Limb (tissue), 2 donors: ENCODE data around the gene DNASE1L1.
A peak's percentile ranks its signal among the peaks of the same experiment; 100 is the strongest.

Source experiments
- DNase-seq, 2 donors: peaks; one replicate each; pipeline ENCODE4 v3.0.0-alpha.2; 2016; ENCODE audit errors: extremely low spot score in 2 of 2

DNASE1L1 gene, protein sequence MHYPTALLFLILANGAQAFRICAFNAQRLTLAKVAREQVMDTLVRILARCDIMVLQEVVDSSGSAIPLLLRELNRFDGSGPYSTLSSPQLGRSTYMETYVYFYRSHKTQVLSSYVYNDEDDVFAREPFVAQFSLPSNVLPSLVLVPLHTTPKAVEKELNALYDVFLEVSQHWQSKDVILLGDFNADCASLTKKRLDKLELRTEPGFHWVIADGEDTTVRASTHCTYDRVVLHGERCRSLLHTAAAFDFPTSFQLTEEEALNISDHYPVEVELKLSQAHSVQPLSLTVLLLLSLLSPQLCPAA

DNA sequence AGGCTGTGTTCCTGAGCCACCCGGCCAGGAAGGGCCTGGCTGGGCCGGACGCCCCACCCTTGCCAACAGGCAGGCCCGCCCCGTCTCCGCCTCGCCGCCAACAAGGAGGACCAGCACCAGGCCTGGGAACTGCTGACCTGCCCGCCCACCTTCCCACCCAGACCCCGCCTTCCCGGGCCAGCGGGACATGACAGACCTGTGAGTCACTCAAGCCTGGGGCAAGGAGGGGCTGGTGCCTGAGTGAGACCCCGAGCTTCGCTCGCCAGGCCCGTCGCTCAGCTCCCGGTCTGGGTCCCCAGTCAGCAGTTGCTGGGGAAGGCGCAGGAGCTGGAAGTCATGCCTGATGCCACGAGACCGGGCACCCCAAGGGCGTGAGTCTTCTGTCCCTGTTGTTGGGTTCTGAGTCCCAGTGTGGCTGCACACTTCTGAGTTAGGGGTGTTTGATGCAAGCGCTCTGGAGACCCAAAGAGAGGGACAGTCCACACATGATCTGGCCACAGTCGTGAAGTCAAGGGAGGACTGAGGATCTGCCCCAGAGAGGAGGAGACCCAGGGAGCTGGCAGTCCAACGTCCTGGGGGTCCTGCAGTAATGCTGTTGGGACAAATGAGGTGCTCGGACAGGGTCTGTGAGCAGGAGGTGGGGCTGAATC lies at the start of gene DNASE1L1:
Gene DNASE1L1, minus strand, starts transcription at position 33 of the 650 bp plus-strand sequence. CDS start 3,686 bp downstream, outside the sequence.
- DNase-seq: peak in 1 of 2 donors; percentile 47

DNA sequence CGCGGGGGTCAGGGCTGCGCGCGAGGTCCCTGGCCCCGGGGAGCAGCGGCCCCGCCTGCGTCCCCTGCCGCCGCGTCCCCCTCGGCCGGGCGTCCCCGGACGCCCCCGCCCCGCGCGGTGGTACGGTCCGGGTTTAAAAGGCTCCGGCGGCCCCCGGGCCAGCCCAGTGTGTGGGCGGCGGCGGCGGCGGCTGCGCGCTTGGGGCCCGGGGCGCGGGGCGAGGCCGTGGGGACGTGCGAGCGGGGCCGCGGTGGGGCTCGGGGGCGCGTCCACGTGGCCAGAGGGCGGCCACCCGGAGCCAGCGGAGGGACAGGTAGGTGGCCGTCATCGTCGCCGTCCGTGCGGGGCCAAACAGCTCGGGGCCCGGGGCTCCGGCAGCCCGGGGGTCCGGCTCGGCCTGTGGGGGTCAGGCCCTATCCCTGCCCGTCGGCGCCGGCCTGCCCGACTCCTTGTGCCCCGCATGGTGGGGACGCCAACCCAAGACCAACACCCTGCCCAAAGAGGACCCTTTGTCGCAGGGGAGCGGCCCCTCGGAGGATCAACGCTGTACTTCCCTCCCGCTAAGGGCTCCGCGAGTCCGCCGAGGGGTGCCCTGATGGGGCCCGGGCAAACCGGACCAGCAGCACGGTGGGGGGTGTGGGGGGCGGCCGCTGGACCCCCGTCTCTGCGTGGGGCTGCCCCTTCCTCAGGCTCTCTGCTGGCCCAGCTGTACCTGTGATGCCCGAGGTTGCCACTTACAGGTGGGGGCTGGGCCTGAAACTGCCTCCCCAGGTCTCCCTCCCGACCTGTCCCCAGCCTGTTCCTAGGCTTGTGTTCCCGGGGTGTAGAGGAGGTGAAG lies 49.3 kb upstream of the DNASE1L1 start, which contains the start of gene PLXNA3:
Gene PLXNA3, plus strand, starts transcription at position 166 of the 838 bp plus-strand sequence. CDS start 1,903 bp downstream, outside the sequence.
- peak in 1 of 2 donors; percentile 74 for DNase-seq

DNA sequence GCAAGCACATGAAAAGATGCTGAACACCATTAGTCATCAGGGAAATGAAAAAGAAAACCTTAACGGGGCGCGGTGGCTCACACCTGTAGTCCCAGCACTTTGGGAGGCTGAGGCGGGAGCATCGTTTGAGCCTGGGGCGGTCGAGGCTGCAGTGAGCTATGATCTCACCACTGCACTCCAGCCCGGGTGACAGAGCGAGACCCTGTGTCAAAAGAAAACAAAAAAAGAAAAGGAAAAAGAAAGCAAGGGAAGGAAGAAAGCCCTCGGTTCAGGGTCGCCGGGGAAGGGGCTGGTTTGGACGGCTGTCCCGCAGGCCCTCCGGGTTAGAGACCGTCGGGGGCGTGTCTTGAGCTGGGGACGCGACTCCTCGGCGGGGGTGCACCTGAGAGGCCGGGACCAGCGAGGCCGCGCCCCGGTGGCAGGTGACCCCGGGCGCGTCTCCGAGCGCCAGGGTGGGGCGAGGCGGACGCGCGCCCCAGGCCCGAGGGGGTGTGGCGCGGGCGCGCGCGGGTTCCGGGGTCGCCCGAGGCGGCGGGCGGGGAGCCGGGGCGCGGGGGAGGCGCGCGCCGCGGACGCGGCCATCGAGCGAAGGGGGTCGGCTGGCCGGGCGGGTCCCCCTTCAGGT lies 48.5 kb upstream of the DNASE1L1 start:
- DNase-seq: no peak

DNA sequence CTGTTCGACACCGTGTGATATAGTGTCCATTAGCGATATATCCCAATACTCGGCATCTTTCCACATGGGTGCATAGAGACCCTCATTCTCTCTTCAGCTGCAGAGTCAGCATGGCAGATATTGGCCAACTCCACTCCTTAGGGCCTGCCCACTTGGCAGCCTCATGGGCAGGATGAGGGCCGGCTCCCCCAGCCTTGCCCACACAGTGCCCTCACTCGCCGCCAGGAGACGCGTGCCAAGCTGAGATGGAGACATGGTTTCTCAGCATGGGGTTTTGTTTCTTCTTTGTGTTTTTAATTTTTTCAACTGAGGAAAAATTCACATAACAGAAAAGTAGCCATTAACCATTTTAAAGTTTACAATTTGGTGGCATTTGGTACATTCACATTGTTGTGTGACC lies 43.8 kb upstream of the DNASE1L1 start:
- no peak for DNase-seq

DNA sequence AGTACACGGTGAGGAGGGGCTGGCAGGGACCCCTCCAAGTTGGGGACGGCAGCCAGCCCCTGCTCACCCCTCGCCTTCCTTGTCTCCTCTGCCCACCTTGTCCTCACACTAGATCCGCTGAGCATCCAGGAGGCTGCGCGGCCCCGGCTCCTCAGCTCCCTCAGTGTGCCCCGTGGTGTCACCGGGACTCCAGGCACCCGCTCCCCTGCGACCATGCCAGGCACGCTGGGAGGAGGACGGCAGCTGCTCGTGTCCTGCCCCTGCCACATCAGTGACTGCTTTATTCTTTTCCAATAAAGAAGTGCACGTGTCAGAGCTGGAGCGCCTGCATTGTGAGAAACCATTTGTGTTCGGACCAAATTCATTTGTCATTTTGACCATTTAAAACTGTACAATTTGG lies 41.3 kb upstream of the DNASE1L1 start:
- no peak for DNase-seq

DNA sequence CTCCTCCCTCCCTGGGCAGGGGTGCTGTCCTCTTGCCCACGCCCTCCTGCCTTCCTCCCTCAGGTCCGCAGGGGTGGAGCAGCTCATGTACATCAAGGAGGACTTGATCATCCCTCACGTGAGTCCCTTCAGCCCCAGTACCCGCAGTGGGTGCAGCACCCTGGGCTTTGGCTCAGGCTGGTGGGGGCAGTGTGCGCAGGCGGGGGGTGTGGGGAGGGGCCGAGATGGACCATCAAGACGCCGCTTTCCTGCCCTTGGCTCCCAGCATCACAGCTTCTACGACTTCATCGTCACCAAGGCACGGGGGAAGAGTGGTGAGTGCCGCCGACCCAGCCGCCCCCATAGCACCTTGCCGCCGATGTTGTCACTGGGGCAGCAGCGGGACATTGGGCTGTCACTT lies 40.6 kb upstream of the DNASE1L1 start:
- DNase-seq: no peak

DNA sequence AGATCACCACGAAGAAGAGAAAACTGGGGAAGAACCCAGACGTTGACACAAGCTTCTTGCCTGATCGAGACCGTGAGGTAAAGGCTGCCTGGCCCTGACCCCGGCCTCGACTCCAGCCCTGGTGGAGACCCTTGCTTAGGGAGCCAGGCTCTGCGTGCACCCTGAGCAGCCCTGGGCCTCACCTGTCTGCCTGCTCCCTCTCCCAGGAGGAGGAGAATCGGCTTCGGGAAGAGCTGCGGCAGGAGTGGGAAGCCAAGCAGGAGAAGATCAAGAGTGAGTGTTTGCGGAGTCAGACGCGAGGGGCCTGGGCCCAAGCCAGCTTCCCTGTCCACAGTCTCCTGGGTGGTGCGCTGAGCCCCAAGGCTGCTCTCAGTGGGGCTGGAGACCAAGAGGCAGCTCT lies 39.4 kb upstream of the DNASE1L1 start:
- DNase-seq: no peak

DNA sequence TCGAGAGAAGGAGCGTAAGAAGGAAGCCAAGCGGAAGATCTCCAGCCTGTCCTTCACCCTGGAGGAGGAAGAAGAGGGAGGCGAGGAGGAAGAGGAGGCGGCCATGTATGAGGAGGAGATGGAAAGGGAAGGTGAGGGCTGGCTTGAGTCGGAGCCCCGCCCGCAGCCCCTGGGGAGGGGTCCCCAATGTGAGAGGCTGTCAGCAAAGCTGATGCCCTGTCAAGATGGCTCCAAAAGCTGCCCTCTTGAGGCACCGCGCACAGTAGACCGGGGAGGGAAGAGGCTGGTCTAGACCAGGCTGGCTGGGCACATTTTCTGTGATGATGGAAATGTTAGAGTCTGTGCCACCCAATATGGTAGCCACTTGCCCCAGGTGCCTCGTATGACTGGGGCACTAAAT lies 37.4 kb upstream of the DNASE1L1 start:
- DNase-seq: no peak

DNA sequence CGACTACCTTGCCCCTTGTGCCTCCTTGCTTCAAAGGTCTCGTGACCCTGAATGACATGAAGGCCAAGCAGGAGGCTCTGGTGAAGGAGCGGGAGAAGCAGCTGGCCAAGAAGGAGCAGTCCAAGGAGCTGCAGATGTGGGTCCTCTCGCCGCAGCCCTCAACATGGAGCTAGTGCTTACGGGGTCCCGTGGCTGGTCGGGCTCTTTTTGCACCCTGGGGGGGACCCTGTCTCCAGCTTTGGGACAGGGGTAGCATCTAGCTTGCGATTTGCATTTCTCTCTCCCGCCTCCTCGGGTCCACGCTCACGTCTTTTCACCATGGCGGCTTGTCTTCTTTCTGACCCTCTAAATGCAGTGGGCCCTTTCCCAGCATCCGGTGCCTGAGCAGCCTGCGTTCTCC lies 36.7 kb upstream of the DNASE1L1 start:
- no peak for DNase-seq

DNA sequence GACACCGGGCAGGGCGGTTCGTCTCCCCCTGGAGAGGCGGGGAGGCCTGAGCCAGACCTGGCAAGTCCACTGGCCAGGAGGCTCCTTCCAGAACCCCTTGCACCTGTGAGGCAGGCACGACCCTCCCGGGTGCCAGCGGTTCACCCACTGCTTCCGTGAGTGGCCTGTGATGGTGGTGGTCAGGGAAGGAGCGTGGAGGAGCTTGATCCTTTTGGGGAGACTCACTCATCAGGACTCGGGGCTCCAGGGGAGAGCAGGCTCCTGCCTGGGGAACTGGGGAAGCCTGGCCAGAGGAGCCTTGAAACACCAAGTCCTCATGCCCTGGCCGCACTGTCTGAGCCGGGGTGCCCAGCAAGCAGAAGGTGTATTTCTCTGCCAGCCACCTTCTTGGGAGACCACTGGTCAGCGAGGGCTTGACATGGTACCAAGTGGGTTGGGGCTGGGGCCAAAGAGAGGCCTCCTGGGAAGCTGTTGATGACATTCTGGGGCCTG lies 35.7 kb upstream of the DNASE1L1 start:
- no peak for DNase-seq

DNA sequence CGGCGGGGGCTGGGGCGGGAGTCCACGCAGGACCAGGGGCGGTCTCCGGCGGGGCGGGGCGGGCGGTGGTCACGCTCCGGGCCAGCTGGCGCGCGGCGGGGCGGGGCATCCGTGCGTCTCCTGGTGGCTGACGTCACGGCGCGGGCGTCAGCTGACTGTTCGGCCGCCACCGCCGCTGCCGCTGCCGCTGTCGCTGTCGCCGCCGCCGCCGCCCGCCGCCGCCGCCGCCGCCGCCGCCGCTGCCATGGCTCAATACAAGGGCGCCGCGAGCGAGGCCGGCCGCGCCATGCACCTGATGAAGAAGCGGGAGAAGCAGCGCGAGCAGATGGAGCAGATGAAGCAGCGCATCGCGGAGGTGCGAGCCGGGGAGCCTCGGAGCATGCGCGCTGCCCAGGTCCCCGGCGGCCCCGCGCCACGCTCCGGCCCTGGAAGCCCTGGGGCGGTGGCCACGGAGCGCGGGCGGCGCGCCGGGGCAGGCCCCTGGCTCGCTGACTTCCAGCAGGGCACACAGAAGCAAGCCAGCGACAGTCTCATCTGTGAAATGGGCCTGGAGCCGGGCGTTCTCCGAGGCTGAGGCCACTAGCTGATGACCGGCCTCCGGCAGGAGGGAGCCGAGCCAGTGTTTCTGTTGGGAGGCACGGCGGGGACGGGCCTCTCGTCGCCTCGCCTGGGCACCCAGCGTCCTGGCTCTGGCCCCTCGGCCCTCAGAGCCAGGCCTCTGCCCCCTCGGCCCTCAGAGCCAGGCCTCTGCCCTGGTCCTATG lies 35.1 kb upstream of the DNASE1L1 start, which contains the start of gene FAM50A:
Gene FAM50A, plus strand, starts transcription at position 150 of the 763 bp plus-strand sequence. Its CDS starts 95 bp downstream, at position 245.
- DNase-seq: peak; percentile 67 to 82

DNA sequence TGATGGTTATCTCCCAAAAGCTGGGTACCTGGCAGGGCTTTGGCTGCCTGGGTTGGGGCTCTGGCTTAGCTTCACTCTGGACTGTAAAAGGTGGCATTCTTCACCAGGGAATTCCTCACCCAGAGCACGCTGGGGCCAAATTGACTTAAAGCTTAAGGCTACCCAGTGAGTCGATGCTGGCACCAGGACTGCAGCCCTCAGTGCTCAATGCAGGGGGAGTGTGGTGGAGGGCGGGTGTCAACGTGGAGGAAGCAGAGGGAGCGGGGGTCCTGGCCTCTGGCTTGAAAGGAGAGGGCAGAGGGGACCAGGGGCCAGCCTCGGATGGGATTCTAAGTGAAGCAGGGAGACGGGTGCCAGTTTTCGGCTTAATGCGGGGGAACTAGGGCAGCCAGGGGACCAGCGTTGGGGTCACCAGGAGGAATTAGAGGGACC lies 34.4 kb upstream of the DNASE1L1 start:
- DNase-seq: no peak

DNA sequence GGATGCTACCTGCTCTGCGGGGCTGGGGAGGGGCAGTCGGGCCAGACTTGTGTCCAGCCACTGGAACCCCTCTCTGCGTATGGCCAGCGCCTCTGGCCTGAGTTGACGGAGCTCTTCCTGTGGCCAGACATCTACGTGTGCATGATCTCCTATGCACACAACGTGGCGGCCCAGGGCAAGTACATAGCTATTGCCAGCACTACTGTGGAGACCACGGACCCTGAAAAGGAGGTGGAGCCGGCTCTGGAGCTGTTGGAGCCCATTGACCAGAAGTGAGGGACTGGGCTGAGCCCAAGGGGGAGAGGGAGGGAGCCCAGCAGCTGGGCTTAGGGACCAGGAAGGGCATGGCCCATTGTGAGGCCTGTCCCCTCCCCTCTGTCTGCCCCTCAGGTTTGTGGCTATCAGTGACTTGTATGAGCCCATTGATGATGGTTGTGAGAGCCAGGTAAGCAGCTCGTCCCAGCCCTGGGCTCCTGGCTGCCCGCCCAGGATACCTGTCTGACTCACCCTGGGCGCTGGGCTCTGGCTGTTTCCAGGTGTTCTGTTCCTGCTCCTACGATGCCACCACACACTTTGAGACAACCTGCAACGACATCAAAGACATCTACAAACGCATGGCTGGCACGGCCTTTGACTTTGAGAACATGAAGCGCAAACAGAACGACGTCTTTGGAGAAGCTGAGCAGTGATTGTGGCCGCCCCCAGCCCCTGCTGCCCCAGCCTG lies 33.1 kb upstream of the DNASE1L1 start:
- no peak for DNase-seq

DNA sequence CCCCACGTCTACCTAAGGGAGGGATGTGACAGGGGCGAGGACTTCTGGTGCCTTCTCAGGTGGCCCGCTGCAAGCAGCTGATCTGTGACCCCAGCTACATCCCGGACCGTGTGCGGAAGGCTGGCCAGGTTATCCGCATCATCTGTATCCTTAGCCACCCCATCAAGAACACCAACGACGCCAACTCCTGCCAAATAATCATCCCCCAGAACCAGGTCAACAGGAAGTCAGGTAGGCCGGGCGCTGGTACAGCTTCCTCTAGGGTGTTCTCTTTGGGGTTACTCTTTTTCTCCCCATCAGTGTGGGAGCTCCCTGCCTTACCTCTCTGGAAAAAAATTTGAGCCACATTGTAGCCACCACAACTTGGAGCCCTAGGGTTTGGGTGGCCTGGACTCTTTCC lies 32.5 kb upstream of the DNASE1L1 start:
- DNase-seq: no peak

DNA sequence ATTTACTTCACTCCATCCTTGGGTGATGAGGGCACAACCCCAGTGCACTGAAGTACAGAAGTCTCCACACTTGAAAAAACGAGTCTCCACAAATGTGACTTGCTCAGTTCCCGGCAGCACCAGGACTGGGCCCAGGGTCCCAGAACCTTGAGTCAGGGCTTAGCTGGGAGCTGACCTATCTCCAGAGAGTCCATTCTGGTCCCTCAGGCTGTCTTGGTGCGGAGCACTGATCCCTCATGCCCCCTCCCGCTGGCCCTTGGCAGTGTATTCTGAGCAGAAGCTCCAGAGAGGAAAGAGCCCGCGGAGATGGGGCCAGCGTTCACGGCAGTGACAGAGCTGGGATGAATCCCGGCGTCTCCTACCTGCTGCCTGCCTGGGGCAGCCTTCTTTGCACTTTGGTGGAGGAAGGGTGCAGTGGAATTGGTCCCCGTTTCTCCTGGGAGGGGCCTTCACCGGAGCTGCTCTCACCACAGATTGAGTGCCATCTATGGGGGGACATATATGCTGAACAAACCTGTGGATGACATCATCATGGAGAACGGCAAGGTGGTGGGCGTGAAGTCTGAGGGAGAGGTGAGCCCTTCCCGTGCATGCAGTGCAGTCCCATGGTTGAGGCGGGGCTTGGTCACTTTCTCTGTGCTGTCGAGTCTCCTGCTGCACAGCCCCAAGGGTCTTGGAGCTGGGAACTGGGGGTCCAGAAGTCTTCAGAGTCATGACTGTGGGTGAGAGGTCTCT lies 31.7 kb upstream of the DNASE1L1 start:
- DNase-seq: no peak

DNA sequence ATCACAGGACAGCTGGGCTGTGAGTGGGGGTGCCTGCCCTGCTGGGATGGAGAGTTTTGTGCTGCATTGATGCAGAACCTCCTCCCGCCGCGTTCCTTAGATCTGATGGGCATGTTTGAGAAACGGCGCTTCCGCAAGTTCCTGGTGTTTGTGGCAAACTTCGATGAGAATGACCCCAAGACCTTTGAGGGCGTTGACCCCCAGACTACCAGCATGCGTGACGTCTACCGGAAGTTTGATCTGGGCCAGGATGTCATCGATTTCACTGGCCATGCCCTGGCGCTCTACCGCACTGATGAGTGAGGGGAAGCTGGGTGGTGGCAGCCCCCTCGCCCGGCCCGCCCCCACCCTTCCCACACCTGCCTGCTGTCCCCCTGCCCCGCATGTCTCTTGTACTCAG lies 30.8 kb upstream of the DNASE1L1 start:
- no peak for DNase-seq

DNA sequence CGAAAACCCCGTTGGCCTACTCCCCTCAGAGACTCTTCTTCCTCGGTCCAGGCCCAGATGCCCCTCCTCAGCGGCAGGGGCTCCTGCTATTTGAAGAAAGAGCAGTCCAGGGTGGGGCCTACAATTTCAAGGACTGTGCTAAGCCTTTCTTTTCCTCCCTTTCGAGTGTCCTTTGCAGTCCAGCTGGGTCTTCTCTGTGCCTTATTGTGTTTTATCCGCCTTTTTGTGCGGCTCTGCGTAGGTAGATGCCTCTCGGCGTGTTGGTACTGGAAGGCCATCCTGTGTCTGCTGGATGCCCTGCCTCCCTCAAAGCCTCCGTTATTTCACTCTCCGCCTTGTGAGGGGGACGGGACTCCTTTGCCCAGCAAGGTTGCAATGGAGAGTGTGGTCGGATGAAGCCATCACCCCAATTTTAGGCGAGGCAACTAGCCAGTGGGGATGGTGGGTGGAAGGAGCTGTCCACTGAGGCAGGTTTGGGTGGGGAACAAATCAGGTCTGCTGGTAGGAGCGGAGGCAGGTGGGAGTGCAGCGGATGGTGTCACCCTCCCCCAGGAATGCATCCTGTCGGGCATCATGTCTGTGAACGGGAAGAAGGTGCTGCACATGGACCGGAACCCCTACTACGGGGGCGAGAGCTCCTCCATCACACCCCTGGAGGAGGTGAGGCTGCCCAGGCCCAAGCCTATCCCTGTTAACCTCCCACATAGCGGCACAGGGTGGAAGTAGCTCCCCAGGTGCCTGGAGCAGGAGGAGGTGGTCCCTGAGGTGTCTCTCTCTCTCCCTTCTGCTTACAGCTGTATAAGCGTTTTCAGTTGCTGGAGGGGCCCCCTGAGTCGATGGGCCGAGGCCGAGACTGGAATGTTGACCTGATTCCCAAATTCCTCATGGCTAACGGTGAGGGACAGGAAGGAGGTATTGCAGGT lies 29.2 kb upstream of the DNASE1L1 start:
- DNase-seq: peak in 1 of 2 donors; percentile 18
